ENCODE data around the gene NAALADL2. TPM values are rescaled to one million over a fixed set of nuclear protein-coding genes. Genes with fewer than 3 reads are reported as not detected.

The NAALADL2 gene
- polyA plus RNA-seq, 1 donor: 6.5 TPM

- no peaks in the 10 kb centered on the region for H3K36me3 ChIP-seq (ENCODE audit: control insufficient read depth, insufficient read depth, low read length)
- no peak overlapping the region for H3K4me3 ChIP-seq (ENCODE audit: low read length)
- no peaks in the 10 kb centered on the region for H3K9me3 ChIP-seq (ENCODE audit: control insufficient read depth, low read depth, low read length)
- no CpG with 5 or more reads among the region's 6 CpGs for WGBS (ENCODE audit: insufficient coverage, low lambda C conversion rate)
- no peaks in the 10 kb centered on the region for H3K4me1 ChIP-seq (ENCODE audit: control insufficient read depth, insufficient read depth, low read length)
- no peak for DNase-seq
- no peak overlapping the region for H3K27ac ChIP-seq (ENCODE audit: low read length)
- H3K27me3 ChIP-seq (ENCODE audit: control insufficient read depth, insufficient read depth, low read length): no peaks in the 10 kb centered on the region
These were observed 364.9 kb downstream of the NAALADL2 start for GRCh38 chr3:175224051-175224450.

DNA sequence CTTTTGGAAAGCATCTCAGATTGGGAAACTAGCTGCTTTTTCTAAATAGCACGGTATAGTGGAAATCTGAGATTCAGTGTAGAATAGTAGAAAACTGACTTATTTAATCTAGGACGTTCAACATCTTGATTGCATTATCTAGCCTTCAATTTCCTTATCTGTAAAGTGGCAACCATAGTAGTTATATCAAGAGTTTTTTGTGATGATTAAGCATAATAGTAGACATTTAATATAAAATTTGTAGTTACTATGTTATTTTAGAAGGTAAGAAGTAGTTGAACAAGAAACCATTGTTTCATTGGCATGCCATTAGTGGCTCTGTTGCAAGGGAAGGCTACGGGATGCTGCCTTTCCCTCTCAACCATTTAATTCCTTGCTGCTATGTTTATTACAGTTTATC, 367.3 kb downstream of the NAALADL2 start:
- no peak for DNase-seq

DNA sequence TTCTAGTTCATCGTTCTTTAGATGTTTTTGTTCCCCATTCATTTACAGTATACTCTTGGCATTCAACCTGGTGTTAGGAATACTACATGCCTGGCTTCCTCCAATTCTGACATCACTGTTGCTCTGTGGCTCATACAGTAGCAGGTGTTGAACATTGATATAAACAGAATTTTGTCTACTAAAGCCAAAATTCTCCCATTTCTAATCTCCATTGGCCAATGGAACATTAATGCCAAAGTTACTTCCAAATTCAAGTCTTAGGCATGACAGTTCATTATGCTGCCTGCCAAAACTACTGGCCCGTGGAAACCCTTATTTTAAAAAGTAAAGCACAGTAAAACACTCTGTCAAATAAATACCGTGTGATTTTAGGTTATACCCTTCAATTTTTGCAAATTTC, 368.0 kb downstream of the NAALADL2 start:
- Histone ChIP-seq H3K9me3 (ENCODE audit: control insufficient read depth, low read depth, low read length) (no peaks in the 10 kb centered on the region), H3K4me3 (ENCODE audit: low read length) (no peak overlapping the region), H3K36me3 (ENCODE audit: control insufficient read depth, insufficient read depth, low read length) (no peaks in the 10 kb centered on the region), H3K27me3 (ENCODE audit: control insufficient read depth, insufficient read depth, low read length) (no peaks in the 10 kb centered on the region), H3K27ac (ENCODE audit: low read length) (no peak overlapping the region), H3K4me1 (ENCODE audit: control insufficient read depth, insufficient read depth, low read length) (no peaks in the 10 kb centered on the region)
- 90% methylated on average over 3 of the region's 3 CpGs for WGBS (ENCODE audit: insufficient coverage, low lambda C conversion rate)
- no peak for DNase-seq

More for the DNA sequence above, 367.3 kb downstream of the NAALADL2 start:
- Histone ChIP-seq H3K4me1 (ENCODE audit: control insufficient read depth, insufficient read depth, low read length) (no peaks in the 10 kb centered on the region), H3K36me3 (ENCODE audit: control insufficient read depth, insufficient read depth, low read length) (no peaks in the 10 kb centered on the region), H3K4me3 (ENCODE audit: low read length) (no peak overlapping the region), H3K9me3 (ENCODE audit: control insufficient read depth, low read depth, low read length) (no peaks in the 10 kb centered on the region), H3K27me3 (ENCODE audit: control insufficient read depth, insufficient read depth, low read length) (no peaks in the 10 kb centered on the region), H3K27ac (ENCODE audit: low read length) (no peak overlapping the region)
- WGBS (ENCODE audit: insufficient coverage, low lambda C conversion rate): 92% methylated on average over 3 of the region's 3 CpGs

DNA sequence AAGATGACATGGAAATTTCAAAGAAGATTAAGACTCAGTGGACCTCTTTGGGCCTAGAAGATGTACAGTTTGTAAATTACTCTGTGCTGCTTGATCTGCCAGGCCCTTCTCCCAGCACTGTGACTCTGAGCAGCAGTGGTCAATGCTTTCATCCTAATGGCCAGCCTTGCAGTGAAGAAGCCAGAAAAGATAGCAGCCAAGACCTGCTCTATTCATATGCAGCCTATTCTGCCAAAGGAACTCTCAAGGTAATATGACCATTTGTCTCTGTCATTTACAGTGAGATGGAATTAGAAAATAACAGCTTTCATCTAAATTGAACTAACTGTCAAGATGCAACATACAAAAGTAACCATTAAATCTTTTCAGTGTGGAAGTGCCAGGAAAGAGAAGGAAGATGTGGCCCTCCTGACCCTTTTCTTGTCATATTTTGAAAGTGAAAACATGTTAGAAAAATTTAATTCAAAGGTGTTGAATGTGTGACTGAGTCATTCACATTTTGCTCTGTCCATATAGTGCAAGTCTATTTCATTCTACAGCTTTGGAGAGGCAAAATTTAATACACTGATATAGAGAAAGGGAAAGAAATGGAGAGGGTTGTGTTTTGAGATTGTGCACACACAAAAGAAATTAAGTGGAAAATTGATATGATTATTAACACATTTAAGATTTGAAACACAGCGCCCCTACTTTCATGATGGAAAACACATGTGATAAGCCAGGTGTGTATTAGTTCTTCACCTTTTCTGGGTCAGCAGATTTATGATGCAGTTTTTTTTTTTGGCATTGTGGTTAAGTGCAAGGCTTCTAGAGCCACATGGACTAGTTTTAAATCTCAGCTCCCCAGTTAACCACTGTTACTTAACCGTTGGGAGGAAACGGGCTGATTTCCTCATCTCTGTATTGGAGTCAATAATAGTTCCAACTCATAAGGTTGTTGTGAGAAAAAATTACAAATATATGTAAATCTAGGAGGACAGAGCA, 375.1 kb downstream of the NAALADL2 start:
- Histone ChIP-seq H3K4me3 (ENCODE audit: low read length) (no peak overlapping the region), H3K36me3 (ENCODE audit: control insufficient read depth, insufficient read depth, low read length) (no peaks in the 10 kb centered on the region), H3K27me3 (ENCODE audit: control insufficient read depth, insufficient read depth, low read length) (no peaks in the 10 kb centered on the region), H3K9me3 (ENCODE audit: control insufficient read depth, low read depth, low read length) (no peaks in the 10 kb centered on the region), H3K4me1 (ENCODE audit: control insufficient read depth, insufficient read depth, low read length) (no peaks in the 10 kb centered on the region), H3K27ac (ENCODE audit: low read length) (no peak overlapping the region)
- DNase-seq: no peak
- no CpG with 5 or more reads among the region's 3 CpGs for WGBS (ENCODE audit: insufficient coverage, low lambda C conversion rate)

GRCh38 chr3:175238801-175239200, 379.7 kb downstream of the NAALADL2 start:
- WGBS (ENCODE audit: insufficient coverage, low lambda C conversion rate): no CpG with 5 or more reads among the region's 3 CpGs
- no peaks in the 10 kb centered on the region for H3K27me3 ChIP-seq (ENCODE audit: control insufficient read depth, insufficient read depth, low read length)
- H3K4me3 ChIP-seq (ENCODE audit: low read length): no peak overlapping the region
- H3K27ac ChIP-seq (ENCODE audit: low read length): no peak overlapping the region
- H3K36me3 ChIP-seq (ENCODE audit: control insufficient read depth, insufficient read depth, low read length): no peaks in the 10 kb centered on the region
- no peaks in the 10 kb centered on the region for H3K4me1 ChIP-seq (ENCODE audit: control insufficient read depth, insufficient read depth, low read length)
- no peak for DNase-seq
- no peaks in the 10 kb centered on the region for H3K9me3 ChIP-seq (ENCODE audit: control insufficient read depth, low read depth, low read length)

DNA sequence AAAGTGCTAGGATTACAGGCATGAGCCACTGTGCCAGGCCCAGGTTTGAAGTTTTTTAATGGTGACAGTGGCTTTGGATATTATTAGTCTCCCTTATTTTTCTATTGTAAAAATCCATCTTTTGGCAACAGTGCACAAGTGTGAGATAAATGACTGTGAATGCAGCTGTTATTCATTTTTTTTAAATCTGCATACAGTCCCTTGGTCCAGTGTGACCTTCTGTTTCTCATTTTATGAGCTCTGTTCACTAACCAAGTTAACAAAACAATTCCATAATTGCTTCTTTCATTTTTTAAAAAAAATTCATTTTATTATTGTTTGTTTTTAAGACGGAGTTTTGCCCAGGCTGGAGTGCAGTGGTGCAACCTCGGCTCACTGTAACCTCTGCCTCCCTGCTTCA, 381.8 kb downstream of the NAALADL2 start:
- Histone ChIP-seq H3K36me3 (ENCODE audit: control insufficient read depth, insufficient read depth, low read length) (no peaks in the 10 kb centered on the region), H3K4me1 (ENCODE audit: control insufficient read depth, insufficient read depth, low read length) (no peaks in the 10 kb centered on the region), H3K4me3 (ENCODE audit: low read length) (no peak overlapping the region), H3K27me3 (ENCODE audit: control insufficient read depth, insufficient read depth, low read length) (no peaks in the 10 kb centered on the region), H3K9me3 (ENCODE audit: control insufficient read depth, low read depth, low read length) (no peaks in the 10 kb centered on the region), H3K27ac (ENCODE audit: low read length) (no peak overlapping the region)
- no CpG with 5 or more reads among the region's 2 CpGs for WGBS (ENCODE audit: insufficient coverage, low lambda C conversion rate)
- DNase-seq: no peak

- no peaks in the 10 kb centered on the region for H3K27me3 ChIP-seq (ENCODE audit: control insufficient read depth, insufficient read depth, low read length)
- H3K9me3 ChIP-seq (ENCODE audit: control insufficient read depth, low read depth, low read length): no peaks in the 10 kb centered on the region
- H3K4me1 ChIP-seq (ENCODE audit: control insufficient read depth, insufficient read depth, low read length): no peaks in the 10 kb centered on the region
- H3K36me3 ChIP-seq (ENCODE audit: control insufficient read depth, insufficient read depth, low read length): no peaks in the 10 kb centered on the region
- H3K27ac ChIP-seq (ENCODE audit: low read length): no peak overlapping the region
- no peak overlapping the region for H3K4me3 ChIP-seq (ENCODE audit: low read length)
- WGBS (ENCODE audit: insufficient coverage, low lambda C conversion rate): 92% methylated on average over 2 of the region's 2 CpGs
- no peak for DNase-seq
These were observed 383.1 kb downstream of the NAALADL2 start for GRCh38 chr3:175242243-175242642.

DNA sequence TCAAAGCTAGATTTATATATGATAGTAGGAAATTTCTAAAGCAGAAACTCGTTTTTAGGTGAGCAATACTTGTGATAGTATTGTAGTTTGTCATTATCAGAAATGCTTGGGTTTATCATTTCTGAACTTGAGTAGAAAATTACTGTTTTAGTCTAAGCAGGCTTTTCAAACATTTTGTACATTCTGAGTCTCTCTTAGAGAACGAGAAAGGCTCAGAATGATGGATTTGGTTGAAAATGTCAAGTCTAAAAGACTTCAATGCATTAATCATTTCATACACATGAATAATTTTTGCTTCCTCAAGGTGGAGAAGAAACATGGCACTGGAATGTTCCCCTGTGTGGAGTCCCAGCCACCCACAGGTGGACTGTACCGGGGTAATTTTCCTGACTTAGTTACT, 387.1 kb downstream of the NAALADL2 start:
- Histone ChIP-seq H3K27me3 (ENCODE audit: control insufficient read depth, insufficient read depth, low read length) (no peaks in the 10 kb centered on the region), H3K27ac (ENCODE audit: low read length) (no peak overlapping the region), H3K4me3 (ENCODE audit: low read length) (no peak overlapping the region), H3K9me3 (ENCODE audit: control insufficient read depth, low read depth, low read length) (no peaks in the 10 kb centered on the region), H3K36me3 (ENCODE audit: control insufficient read depth, insufficient read depth, low read length) (no peaks in the 10 kb centered on the region), H3K4me1 (ENCODE audit: control insufficient read depth, insufficient read depth, low read length) (no peaks in the 10 kb centered on the region)
- 60% methylated on average over 1 of the region's 3 CpGs for WGBS (ENCODE audit: insufficient coverage, low lambda C conversion rate)
- no peak for DNase-seq

DNA sequence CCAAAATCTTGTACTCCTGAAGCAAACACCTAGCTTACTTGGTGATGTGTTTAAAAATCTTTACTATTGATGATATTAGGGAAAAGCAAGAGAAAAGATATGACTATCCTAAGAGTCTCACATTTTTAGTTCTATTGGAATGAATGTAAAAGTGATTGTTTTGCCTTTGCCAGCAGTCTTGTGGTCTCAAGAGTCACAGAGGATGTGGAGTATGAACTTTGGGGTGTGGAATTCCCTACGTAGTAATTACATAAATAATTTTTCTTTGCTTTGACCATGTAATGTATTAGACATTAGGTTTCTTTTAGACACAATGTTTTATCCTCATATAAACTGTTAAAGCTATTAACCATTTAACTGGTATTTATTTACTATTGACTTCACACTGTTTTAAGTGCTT, 387.6 kb downstream of the NAALADL2 start:
- no peaks in the 10 kb centered on the region for H3K4me1 ChIP-seq (ENCODE audit: control insufficient read depth, insufficient read depth, low read length)
- no peak overlapping the region for H3K4me3 ChIP-seq (ENCODE audit: low read length)
- H3K27me3 ChIP-seq (ENCODE audit: control insufficient read depth, insufficient read depth, low read length): no peaks in the 10 kb centered on the region
- H3K9me3 ChIP-seq (ENCODE audit: control insufficient read depth, low read depth, low read length): no peaks in the 10 kb centered on the region
- H3K27ac ChIP-seq (ENCODE audit: low read length): no peak overlapping the region
- DNase-seq: no peak
- no peaks in the 10 kb centered on the region for H3K36me3 ChIP-seq (ENCODE audit: control insufficient read depth, insufficient read depth, low read length)
- 57% methylated on average over 1 of the region's 1 CpG for WGBS (ENCODE audit: insufficient coverage, low lambda C conversion rate)

DNA sequence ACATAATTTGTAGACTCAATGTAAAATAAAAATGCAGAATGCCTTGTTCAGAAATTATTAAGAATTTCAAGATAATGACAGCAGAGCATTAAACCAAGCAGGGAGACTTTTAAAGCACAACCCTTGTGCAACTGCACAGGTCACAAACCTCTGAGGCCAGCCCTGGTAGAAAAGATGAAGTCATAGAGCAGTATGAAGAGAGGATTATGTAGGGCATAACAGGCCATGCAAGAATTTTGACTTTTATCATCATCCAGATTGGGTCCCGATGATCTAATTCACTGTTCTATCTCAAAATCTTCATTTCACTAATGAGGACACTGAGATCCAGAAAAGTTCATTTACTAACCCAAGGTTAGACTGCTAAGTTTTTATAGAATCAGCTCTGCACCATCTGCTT, 388.5 kb downstream of the NAALADL2 start:
- 100% methylated on average over 1 of the region's 1 CpG for WGBS (ENCODE audit: insufficient coverage, low lambda C conversion rate)
- H3K36me3 ChIP-seq (ENCODE audit: control insufficient read depth, insufficient read depth, low read length): no peaks in the 10 kb centered on the region
- no peak for DNase-seq
- no peak overlapping the region for H3K27ac ChIP-seq (ENCODE audit: low read length)
- H3K9me3 ChIP-seq (ENCODE audit: control insufficient read depth, low read depth, low read length): no peaks in the 10 kb centered on the region
- H3K27me3 ChIP-seq (ENCODE audit: control insufficient read depth, insufficient read depth, low read length): no peaks in the 10 kb centered on the region
- no peak overlapping the region for H3K4me3 ChIP-seq (ENCODE audit: low read length)
- H3K4me1 ChIP-seq (ENCODE audit: control insufficient read depth, insufficient read depth, low read length): no peaks in the 10 kb centered on the region

DNA sequence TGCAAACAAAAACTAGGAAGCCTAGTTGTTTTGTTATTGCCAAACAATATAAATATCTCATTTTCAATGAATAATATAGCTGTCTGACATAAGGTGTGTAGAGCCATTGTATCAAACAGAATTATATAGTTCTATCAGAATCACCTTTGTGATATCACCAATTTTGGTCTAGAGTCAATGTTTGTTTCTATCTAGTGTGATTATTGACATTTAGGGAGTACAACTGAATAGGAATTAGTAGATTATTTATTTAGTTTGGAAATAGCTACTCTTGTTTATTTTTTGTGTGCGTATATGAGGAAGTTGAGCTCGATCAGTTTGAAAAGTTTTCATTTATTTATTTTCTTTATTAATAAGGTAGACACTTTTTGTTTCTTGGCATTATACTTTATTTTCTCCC, 389.7 kb downstream of the NAALADL2 start:
- 83% methylated on average over 2 of the region's 2 CpGs for WGBS (ENCODE audit: insufficient coverage, low lambda C conversion rate)
- H3K4me3 ChIP-seq (ENCODE audit: low read length): no peak overlapping the region

More for the DNA sequence above, 389.7 kb downstream of the NAALADL2 start:
- Histone ChIP-seq H3K4me1 (ENCODE audit: control insufficient read depth, insufficient read depth, low read length) (no peaks in the 10 kb centered on the region), H3K9me3 (ENCODE audit: control insufficient read depth, low read depth, low read length) (no peaks in the 10 kb centered on the region), H3K36me3 (ENCODE audit: control insufficient read depth, insufficient read depth, low read length) (no peaks in the 10 kb centered on the region), H3K27me3 (ENCODE audit: control insufficient read depth, insufficient read depth, low read length) (no peaks in the 10 kb centered on the region), H3K27ac (ENCODE audit: low read length) (no peak overlapping the region)
- DNase-seq: no peak

All from large intestine (tissue), 3 donors.